Brain pericyte (primary cell): ENCODE measurements around the gene PPP1R8.

Experiments used
- DNase-seq: peaks from one replicate; pipeline ENCODE4 v3.0.0-alpha.2; 2012; ENCODE audit warnings: low read depth, low spot score

PPP1R8 gene

GRCh38 chr1:27894521-27894920, 63.9 kb downstream of the PPP1R8 start:
- DNase-seq: no peak
